Ishikawa (cell line): ENCODE data around the gene SLCO4A1.

Source experiments
- CEBPB ChIP-seq: IDR thresholded peaks from 2 replicates; pipeline ENCODE4 v1.6.1; 2012
- CREB1 ChIP-seq: IDR thresholded peaks from 2 replicates; pipeline ENCODE4 v1.6.1; 2012; ENCODE audit warnings: low read depth
- RAD21 ChIP-seq: IDR thresholded peaks from 2 replicates; pipeline ENCODE4 v1.6.1; 2012; ENCODE audit warnings: low read depth
- TAF1 ChIP-seq: IDR thresholded peaks from 2 replicates; pipeline ENCODE4 v1.6.1; 2012; ENCODE audit warnings: low read depth, mild to moderate bottlenecking
- TCF12 ChIP-seq: IDR thresholded peaks from 2 replicates; pipeline ENCODE4 v1.6.1; 2012; ENCODE audit warnings: low read depth
- ZBTB7A ChIP-seq: IDR thresholded peaks from 2 replicates; pipeline ENCODE4 v1.6.1; 2012; ENCODE audit warnings: low read depth
- TF ChIP-seq, protein P1 (sequence below): IDR thresholded peaks from 2 replicates; pipeline ENCODE4 v1.6.1; 2012; ENCODE audit warnings: low read depth, mild to moderate bottlenecking
- TF ChIP-seq, protein P2 (sequence below): IDR thresholded peaks from 2 replicates; pipeline ENCODE4 v1.6.1; 2012
- TF ChIP-seq, protein P3 (sequence below): IDR thresholded peaks from 2 replicates; pipeline ENCODE4 v1.6.1; 2012

DNA sequence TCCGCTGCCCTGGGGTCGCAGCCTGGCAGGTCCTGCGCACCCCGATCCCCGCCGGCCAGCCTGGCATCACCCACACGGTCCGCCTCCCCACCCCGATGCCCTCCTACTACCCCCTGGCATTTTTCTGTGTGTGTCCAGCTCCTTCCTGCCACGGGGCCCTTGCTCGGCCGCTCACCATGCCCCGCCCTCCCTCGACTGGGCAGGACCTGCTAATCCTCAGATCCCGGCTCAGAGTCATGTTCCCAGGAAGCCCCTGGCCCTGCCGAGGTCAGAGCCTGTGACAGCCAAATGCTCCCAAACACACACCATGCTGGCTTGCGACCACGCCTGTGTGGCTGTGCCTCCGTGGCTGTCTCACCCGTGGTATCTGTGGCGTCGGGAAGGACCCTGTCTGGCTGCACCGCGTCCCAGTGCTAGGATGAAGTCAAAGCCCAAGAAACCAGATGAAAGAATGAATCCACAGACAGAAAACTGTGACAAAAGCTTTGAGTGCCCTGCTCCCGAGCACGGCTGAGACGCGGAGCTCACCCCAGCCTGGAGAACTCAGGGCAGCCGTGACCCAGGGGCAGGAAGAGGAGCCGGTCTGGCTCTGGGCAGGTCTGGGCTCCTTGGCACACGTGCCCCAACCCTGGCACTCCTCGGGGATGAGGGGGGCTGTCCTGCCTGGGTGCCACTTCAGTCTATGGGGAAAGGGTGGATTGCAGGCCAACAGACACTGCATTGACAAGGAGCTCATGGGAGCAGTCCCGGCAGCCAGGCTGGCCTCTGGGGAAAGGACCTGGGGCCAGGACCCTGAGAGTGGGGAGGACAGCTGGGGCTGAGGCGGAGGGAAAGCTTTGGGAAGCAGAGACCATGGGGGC, 20.8 kb upstream of the SLCO4A1 start:
- TF ChIP-seq CEBPB (no peak), TAF1 (no peak), RAD21 (no peak), ZBTB7A (no peak), TCF12 (no peak), CREB1 (no peak)
- TF ChIP-seq, protein P1, sequence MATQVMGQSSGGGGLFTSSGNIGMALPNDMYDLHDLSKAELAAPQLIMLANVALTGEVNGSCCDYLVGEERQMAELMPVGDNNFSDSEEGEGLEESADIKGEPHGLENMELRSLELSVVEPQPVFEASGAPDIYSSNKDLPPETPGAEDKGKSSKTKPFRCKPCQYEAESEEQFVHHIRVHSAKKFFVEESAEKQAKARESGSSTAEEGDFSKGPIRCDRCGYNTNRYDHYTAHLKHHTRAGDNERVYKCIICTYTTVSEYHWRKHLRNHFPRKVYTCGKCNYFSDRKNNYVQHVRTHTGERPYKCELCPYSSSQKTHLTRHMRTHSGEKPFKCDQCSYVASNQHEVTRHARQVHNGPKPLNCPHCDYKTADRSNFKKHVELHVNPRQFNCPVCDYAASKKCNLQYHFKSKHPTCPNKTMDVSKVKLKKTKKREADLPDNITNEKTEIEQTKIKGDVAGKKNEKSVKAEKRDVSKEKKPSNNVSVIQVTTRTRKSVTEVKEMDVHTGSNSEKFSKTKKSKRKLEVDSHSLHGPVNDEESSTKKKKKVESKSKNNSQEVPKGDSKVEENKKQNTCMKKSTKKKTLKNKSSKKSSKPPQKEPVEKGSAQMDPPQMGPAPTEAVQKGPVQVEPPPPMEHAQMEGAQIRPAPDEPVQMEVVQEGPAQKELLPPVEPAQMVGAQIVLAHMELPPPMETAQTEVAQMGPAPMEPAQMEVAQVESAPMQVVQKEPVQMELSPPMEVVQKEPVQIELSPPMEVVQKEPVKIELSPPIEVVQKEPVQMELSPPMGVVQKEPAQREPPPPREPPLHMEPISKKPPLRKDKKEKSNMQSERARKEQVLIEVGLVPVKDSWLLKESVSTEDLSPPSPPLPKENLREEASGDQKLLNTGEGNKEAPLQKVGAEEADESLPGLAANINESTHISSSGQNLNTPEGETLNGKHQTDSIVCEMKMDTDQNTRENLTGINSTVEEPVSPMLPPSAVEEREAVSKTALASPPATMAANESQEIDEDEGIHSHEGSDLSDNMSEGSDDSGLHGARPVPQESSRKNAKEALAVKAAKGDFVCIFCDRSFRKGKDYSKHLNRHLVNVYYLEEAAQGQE = no peak
- TF ChIP-seq, protein P2, sequence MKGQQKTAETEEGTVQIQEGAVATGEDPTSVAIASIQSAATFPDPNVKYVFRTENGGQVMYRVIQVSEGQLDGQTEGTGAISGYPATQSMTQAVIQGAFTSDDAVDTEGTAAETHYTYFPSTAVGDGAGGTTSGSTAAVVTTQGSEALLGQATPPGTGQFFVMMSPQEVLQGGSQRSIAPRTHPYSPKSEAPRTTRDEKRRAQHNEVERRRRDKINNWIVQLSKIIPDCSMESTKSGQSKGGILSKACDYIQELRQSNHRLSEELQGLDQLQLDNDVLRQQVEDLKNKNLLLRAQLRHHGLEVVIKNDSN = no peak
- TF ChIP-seq, protein P3, sequence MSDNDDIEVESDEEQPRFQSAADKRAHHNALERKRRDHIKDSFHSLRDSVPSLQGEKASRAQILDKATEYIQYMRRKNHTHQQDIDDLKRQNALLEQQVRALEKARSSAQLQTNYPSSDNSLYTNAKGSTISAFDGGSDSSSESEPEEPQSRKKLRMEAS = no peak
